GM23248 (cell line): ENCODE data around the gene S100A12. TPM values are rescaled to one million over a fixed set of nuclear protein-coding genes. Genes with fewer than 3 reads are reported as not detected.
"Not testable (repeated sequence)": the region's sequence is repeated elsewhere in the genome, so short reads cannot be mapped to it uniquely, and the experiment has no call there.

Experiments
- DNase-seq: peaks from one replicate; pipeline ENCODE4 v3.0.0-alpha.2; 2015
- H2AFZ ChIP-seq: fragments of 200-600 bp; sonication (generic); 2 replicates; pipeline ENCODE4 v1.6.1; 2016; ENCODE audit warnings: antibody characterized with exemption
- H3F3A ChIP-seq: fragments of 200-600 bp; sonication (generic); 2 replicates; pipeline ENCODE4 v1.6.1; 2016; ENCODE audit warnings: mild to moderate bottlenecking, antibody characterized with exemption, mixed run types; ENCODE audit not compliant: insufficient read depth
- H3K27ac ChIP-seq: fragments of 200-600 bp; sonication (generic); 2 replicates; pipeline ENCODE4 v1.5.1; 2016; ENCODE audit warnings: mild to moderate bottlenecking
- H3K27me3 ChIP-seq: fragments of 200-600 bp; sonication (generic); replicated peaks from 2 replicates; pipeline ENCODE4 v1.6.1; 2016; ENCODE audit warnings: mild to moderate bottlenecking; ENCODE audit not compliant: insufficient read depth
- H3K36me3 ChIP-seq: fragments of 200-600 bp; sonication (generic); 2 replicates; pipeline ENCODE4 v1.6.1; 2016; ENCODE audit warnings: low read depth, mild to moderate bottlenecking
- H3K4me1 ChIP-seq: fragments of 200-600 bp; sonication (generic); 2 replicates; pipeline ENCODE4 v1.6.1; 2016; ENCODE audit warnings: mild to moderate bottlenecking; ENCODE audit not compliant: insufficient read depth
- H3K4me2 ChIP-seq: fragments of 200-600 bp; sonication (generic); one replicate; pipeline ENCODE4 v1.6.1; 2016; ENCODE audit warnings: mild to moderate bottlenecking; ENCODE audit not compliant: unreplicated experiment
- H3K4me3 ChIP-seq: fragments of 200-600 bp; sonication (generic); 2 replicates; pipeline ENCODE4 v1.5.1; 2016; ENCODE audit warnings: mild to moderate bottlenecking
- H3K79me2 ChIP-seq: fragments of 200-600 bp; sonication (generic); 2 replicates; pipeline ENCODE4 v1.6.1; 2016; ENCODE audit warnings: mild to moderate bottlenecking; ENCODE audit not compliant: insufficient read depth
- H3K9ac ChIP-seq: fragments of 200-600 bp; sonication (generic); 2 replicates; pipeline ENCODE4 v1.6.1; 2016; ENCODE audit warnings: mild to moderate bottlenecking
- H3K9me2 ChIP-seq: fragments of 200-600 bp; sonication (generic); 2 replicates; pipeline ENCODE4 v1.6.1; 2016; ENCODE audit warnings: mixed run types, mild to moderate bottlenecking, moderate library complexity; ENCODE audit not compliant: insufficient read depth
- H3K9me3 ChIP-seq: fragments of 200-600 bp; sonication (generic); one replicate; pipeline ENCODE4 v1.6.1; 2017; ENCODE audit warnings: low read depth
- H4K20me1 ChIP-seq: fragments of 200-600 bp; sonication (generic); 2 replicates; pipeline ENCODE4 v1.6.0; 2016; ENCODE audit not compliant: insufficient read depth
- EZH2 ChIP-seq: fragments of 200-600 bp; sonication (generic); IDR thresholded peaks from 2 replicates; pipeline ENCODE4 v1.6.1; 2018; ENCODE audit warnings: antibody characterized with exemption, mild to moderate bottlenecking; ENCODE audit not compliant: insufficient read depth, poor library complexity, severe bottlenecking
- EZH2phosphoT487 ChIP-seq: fragments of 200-600 bp; sonication (generic); IDR thresholded peaks from 2 replicates; pipeline ENCODE4 v1.6.1; 2018; ENCODE audit warnings: antibody characterized with exemption, moderate library complexity, mild to moderate bottlenecking, low read depth; ENCODE audit not compliant: insufficient read depth
- WGBS, 2 experiments: methylation state at CpG; one replicate each; pipeline ENCODE4 v1.1.6; 2015 to 2017; ENCODE audit warnings: low lambda C conversion rate in 2 of 2, low coverage in 1 of 2; ENCODE audit errors: missing lambda C conversion rate in 2 of 2; 5-methylcytosine and 5-hydroxymethylcytosine counted together
- in situ Hi-C: fragments of 300-500 bp; cut with MboI; formaldehyde crosslinking; loops from 2 replicates; pipeline ENCODE4 v1.15.0; 2020
- polyA plus RNA-seq: library from polyadenylated mRNA; unstranded; fragments of >200 nt; fragmentation: Nextera tagmentation; extraction: Ambion mirVana; gene quantifications from 2 replicates; pipeline ENCODE4 v1.2.1, GENCODE V29; 2016
- total RNA-seq: library from RNA; depleted of rRNA; stranded (reverse); fragments of >200 nt; shearing (Covaris generic); gene quantifications from 2 replicates; pipeline ENCODE4 v1.2.3, GENCODE V29; 2014

The S100A12 gene
- total and polyA plus RNA-seq, 2 experiments from 2014 or later: not detected

GRCh38 chr1:153417136-153417888 is 41.9 kb upstream of the S100A12 start:
- TF ChIP-seq EZH2 (no peak), EZH2phosphoT487 (no peak)
- WGBS, 2 experiments: 25 to 26% methylated on average over 12 of the region's 12 CpGs
- Histone ChIP-seq H3K36me3 (no peaks in the 10 kb centered on the region), H3K27me3 (no peaks in the 10 kb centered on the region), H3F3A (no peaks in the 10 kb centered on the region), H3K79me2 (no peaks in the 10 kb centered on the region), H3K4me2 (no peak overlapping the region), H3K9ac (no peak overlapping the region), H3K9me2 (no peaks in the 10 kb centered on the region), H3K27ac (no peak overlapping the region), H4K20me1 (no peaks in the 10 kb centered on the region), H3K9me3 (no peaks in the 10 kb centered on the region), H3K4me1 (no peaks in the 10 kb centered on the region), H3K4me3 (no peak overlapping the region), H2AFZ (no peak overlapping the region)
- in situ Hi-C loops: no loop called here
- no peak for DNase-seq

GRCh38 chr1:153415850-153416570 is 40.6 kb upstream of the S100A12 start, which contains the start of gene S100A7A:
S100A7A (plus strand) TSS chr1:153416520; CDS start chr1:153418083, 1,563 bp downstream.
- TF ChIP-seq EZH2phosphoT487: no peak
- TF ChIP-seq EZH2: no peak
- Histone ChIP-seq H3K9me3 (no peaks in the 10 kb centered on the region), H3K4me2 (no peak within 1 kb of the TSS), H3K36me3 (no peaks in the 10 kb centered on the region), H3K4me3 (no peak within 1 kb of the TSS), H3K9ac (no peak within 1 kb of the TSS), H2AFZ (no peak within 1 kb of the TSS), H3K79me2 (no peaks in the 10 kb centered on the region), H3K27ac (no peak within 1 kb of the TSS), H3F3A (no peaks in the 10 kb centered on the region), H3K9me2 (no peaks in the 10 kb centered on the region), H3K4me1 (no peaks in the 10 kb centered on the region), H3K27me3 (no peaks in the 10 kb centered on the region), H4K20me1 (no peaks in the 10 kb centered on the region)
- WGBS, 2 experiments: 23 to 34% methylated on average over 6 of the region's 6 CpGs
- in situ Hi-C loops: no loop called here
- no peak for DNase-seq

- H3K79me2 ChIP-seq, H3K27me3 ChIP-seq, H3K27ac ChIP-seq, H3F3A ChIP-seq, H3K9ac ChIP-seq, H3K4me2 ChIP-seq, H2AFZ ChIP-seq, in situ Hi-C loops, H3K36me3 ChIP-seq, H3K9me3 ChIP-seq, H4K20me1 ChIP-seq, H3K4me1 ChIP-seq, H3K4me3 ChIP-seq, H3K9me2 ChIP-seq, DNase-seq: not testable (repeated sequence)
Measured at GRCh38 chr1:153413961-153414360, 38.5 kb upstream of the S100A12 start.

- H2AFZ ChIP-seq, H3K9ac ChIP-seq, H3K27ac ChIP-seq, H3K4me1 ChIP-seq, H3K4me3 ChIP-seq, H3K9me3 ChIP-seq, H3K4me2 ChIP-seq, H3K36me3 ChIP-seq, H3K79me2 ChIP-seq, H3F3A ChIP-seq, DNase-seq, H4K20me1 ChIP-seq, H3K9me2 ChIP-seq, in situ Hi-C loops, H3K27me3 ChIP-seq: not testable (repeated sequence)
- 39 to 43% methylated on average over 11 of the region's 11 CpGs for WGBS, 2 experiments
Measured at GRCh38 chr1:153407274-153407673, 31.9 kb upstream of the S100A12 start.

- H4K20me1 ChIP-seq, H3K79me2 ChIP-seq, in situ Hi-C loops, H3K4me1 ChIP-seq, DNase-seq, H3K36me3 ChIP-seq, H3K4me3 ChIP-seq, H3K9me3 ChIP-seq, H2AFZ ChIP-seq, H3K9ac ChIP-seq, H3K9me2 ChIP-seq, H3K4me2 ChIP-seq, H3K27ac ChIP-seq, H3F3A ChIP-seq: not testable (repeated sequence)
- WGBS, 2 experiments: 17 to 23% methylated on average over 6 of the region's 6 CpGs
- peaks cover 15% of the 10 kb centered on the region for H3K27me3 ChIP-seq
Measured at GRCh38 chr1:153405825-153406599, 30.6 kb upstream of the S100A12 start.
